CD4-positive, alpha-beta T cell (primary cell): Measurements from ENCODE around the gene ZGLP1. TPM values are rescaled to one million over a fixed set of nuclear protein-coding genes. Genes with fewer than 3 reads are reported as not detected.

Experiments used
- ATAC-seq: fragments of 200-7000 bp; cut with Tn5 transposase; one replicate; pipeline ENCODE4 v1.10.0; 2022; ENCODE audit warnings: mild to moderate bottlenecking; ENCODE audit not compliant: poor library complexity
- CTCF ChIA-PET: fragments of 350-600 bp; sonication (Branson Sonifier 250); formaldehyde crosslinking; loops from one replicate; lab custom pipeline; 2021; ENCODE audit warnings: antibody characterized with exemption, inconsistent platforms; lab: Charles Lee
- POLR2A ChIA-PET: fragments of 350-600 bp; sonication (Branson Sonifier 250); formaldehyde crosslinking; loops from one replicate; lab custom pipeline; 2021; ENCODE audit warnings: antibody characterized with exemption, inconsistent platforms; lab: Charles Lee
- DNase-seq, 14 experiments: peaks; one replicate each; pipeline ENCODE4 v3.0.0-alpha.2; 2013 to 2020; ENCODE audit warnings: mixed read lengths in 2 of 14
- H3K27ac ChIP-seq, 2 donors: one replicate each; pipeline versions ENCODE4 v1.5.1 to v1.7.0; 2013; ENCODE audit warnings: low read length in 2 of 2, low read depth in 1 of 2, mild to moderate bottlenecking in 1 of 2
- H3K27me3 ChIP-seq, 2 experiments: 1 replicate in 1 of 2; 2 replicates in 1 of 2; pipeline versions ENCODE4 v1.6.1 to v1.7.0; 2013; ENCODE audit warnings: low read length in 2 of 2, control low read depth in 1 of 2, mild to moderate bottlenecking in 1 of 2, moderate library complexity in 1 of 2; ENCODE audit not compliant: insufficient read depth in 2 of 2, control insufficient read depth in 1 of 2
- H3K36me3 ChIP-seq: one replicate; pipeline ENCODE4 v1.6.1; 2013; ENCODE audit warnings: low read length, control low read depth; ENCODE audit not compliant: insufficient read depth
- H3K4me1 ChIP-seq: one replicate; pipeline ENCODE4 v1.6.1; 2013; ENCODE audit warnings: low read length, control low read depth; ENCODE audit not compliant: insufficient read depth
- H3K4me3 ChIP-seq: one replicate; pipeline ENCODE4 v1.5.1; 2013; ENCODE audit warnings: mild to moderate bottlenecking, low read length, moderate library complexity
- H3K9me3 ChIP-seq, 2 experiments: 1 replicate in 1 of 2; 2 replicates in 1 of 2; pipeline versions ENCODE4 v1.6.1 to v1.7.0; 2013; ENCODE audit warnings: low read length in 2 of 2, mild to moderate bottlenecking in 2 of 2, control low read depth in 1 of 2, moderate library complexity in 1 of 2; ENCODE audit not compliant: control insufficient read depth in 1 of 2, insufficient read depth in 1 of 2
- H3K27ac Mint-ChIP-seq: one replicate; pipeline ENCODE4 v1.8.0; 2020; ENCODE audit warnings: mixed read lengths
- H3K27me3 Mint-ChIP-seq: one replicate; pipeline ENCODE4 v1.8.0; 2021; ENCODE audit warnings: mixed read lengths
- H3K36me3 Mint-ChIP-seq: one replicate; pipeline ENCODE4 v1.8.0; 2021; ENCODE audit warnings: low read depth, mixed read lengths
- H3K4me1 Mint-ChIP-seq: one replicate; pipeline ENCODE4 v1.8.0; 2021; ENCODE audit warnings: low read depth, mixed read lengths
- H3K4me3 Mint-ChIP-seq: one replicate; pipeline ENCODE4 v1.8.0; 2020; ENCODE audit warnings: mild to moderate bottlenecking, mixed read lengths
- H3K9me3 Mint-ChIP-seq: one replicate; pipeline ENCODE4 v1.8.0; 2020; ENCODE audit warnings: mixed read lengths
- intact Hi-C, 2 experiments: fragments of 100-400 bp; cut with DNase I in 1 of 2; cut with micrococcal nuclease in 1 of 2; formaldehyde crosslinking; loops; one replicate each; pipeline versions ENCODE4 v1.15.1 to v1.9.0; 2023 to 2025; cut with DNase I, micrococcal nuclease
- total RNA-seq, 174 experiments: library from RNA in 2 of 174; stranded (reverse) in 2 of 174; gene quantifications; one replicate each; pipeline ENCODE4 v1.2.3 and lab custom pipeline; 2021 to 2026
- TF ChIP-seq, protein P1 (sequence below): fragments of 200-600 bp; IDR thresholded peaks from one replicate; pipeline ENCODE4 v1.8.0; 2022; ENCODE audit warnings: antibody characterized with exemption, mild to moderate bottlenecking

Gene ZGLP1
- total RNA-seq, 2 experiments from 2014 or later = 1.6 to 2.6 TPM

DNA sequence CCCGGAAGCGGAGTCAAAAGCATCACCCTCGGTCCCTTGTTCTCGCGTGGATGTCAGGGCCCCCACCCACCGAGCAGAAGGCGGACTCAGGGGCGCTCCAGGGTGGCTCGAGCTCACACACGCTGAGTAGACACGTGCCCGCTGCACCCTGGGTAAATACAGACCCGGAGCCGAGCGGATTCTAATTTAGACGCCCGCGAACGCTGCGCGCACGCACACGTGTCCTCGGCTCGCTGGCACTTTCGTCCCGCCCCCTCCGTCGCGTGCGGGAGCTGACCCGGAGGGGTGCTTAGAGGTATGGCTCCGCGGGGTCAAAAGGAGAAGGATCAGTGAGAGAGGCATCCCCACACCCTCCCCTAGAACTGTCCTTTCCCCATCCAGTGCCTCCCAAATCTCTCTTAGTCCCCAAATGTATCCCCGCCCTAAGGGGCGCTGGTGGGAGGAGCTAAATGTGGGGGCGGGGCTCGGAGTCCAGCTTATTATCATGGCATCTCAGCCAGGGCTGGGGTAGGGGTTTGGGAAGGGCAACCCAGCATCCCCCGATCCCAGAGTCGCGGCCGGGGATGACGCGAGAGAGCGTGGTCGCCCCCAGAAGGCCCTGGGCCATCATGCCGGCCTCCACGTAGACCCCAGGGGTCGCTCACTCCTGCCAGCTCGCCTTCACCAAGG, 20.3 kb downstream of the ZGLP1 start:
- Mint-ChIP-seq H3K27ac (no peak overlapping the region), H3K9me3 (no peaks in the 10 kb centered on the region), H3K36me3 (peaks cover 22% of the 10 kb centered on the region), H3K27me3 (peaks cover 72% of the 10 kb centered on the region), H3K4me3 (peak overlapping the region; percentile 77), H3K4me1 (peaks cover 73% of the 10 kb centered on the region)
- Histone ChIP-seq H3K4me1 (peaks cover 86% of the 10 kb centered on the region), H3K9me3 (peaks cover 0 to 61% of the 10 kb centered on the region in 2 experiments), H3K27ac (no peak overlapping the region), H3K4me3 (peak overlapping the region; percentile 48), H3K36me3 (peaks cover 19% of the 10 kb centered on the region), H3K27me3 (peaks cover 71% of the 10 kb centered on the region in 2 experiments)
- POLR2A ChIA-PET = interaction anchor here (0.6 to 5.0 kb wide), 4 partner anchors 19 to 122 kb away, joined by 3 to 39 read pairs (median 4); partner anchors contain the start of gene ICAM1
- DNase-seq (peak in 12 of 14 experiments; percentile 37 to 87 (median 56)), ATAC-seq (peak; percentile 71)
- TF ChIP-seq, protein P1, sequence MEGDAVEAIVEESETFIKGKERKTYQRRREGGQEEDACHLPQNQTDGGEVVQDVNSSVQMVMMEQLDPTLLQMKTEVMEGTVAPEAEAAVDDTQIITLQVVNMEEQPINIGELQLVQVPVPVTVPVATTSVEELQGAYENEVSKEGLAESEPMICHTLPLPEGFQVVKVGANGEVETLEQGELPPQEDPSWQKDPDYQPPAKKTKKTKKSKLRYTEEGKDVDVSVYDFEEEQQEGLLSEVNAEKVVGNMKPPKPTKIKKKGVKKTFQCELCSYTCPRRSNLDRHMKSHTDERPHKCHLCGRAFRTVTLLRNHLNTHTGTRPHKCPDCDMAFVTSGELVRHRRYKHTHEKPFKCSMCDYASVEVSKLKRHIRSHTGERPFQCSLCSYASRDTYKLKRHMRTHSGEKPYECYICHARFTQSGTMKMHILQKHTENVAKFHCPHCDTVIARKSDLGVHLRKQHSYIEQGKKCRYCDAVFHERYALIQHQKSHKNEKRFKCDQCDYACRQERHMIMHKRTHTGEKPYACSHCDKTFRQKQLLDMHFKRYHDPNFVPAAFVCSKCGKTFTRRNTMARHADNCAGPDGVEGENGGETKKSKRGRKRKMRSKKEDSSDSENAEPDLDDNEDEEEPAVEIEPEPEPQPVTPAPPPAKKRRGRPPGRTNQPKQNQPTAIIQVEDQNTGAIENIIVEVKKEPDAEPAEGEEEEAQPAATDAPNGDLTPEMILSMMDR = no peak
- CTCF ChIA-PET = interaction anchor here (0.8 to 3.1 kb wide), 5 partner anchors 18 to 127 kb away, joined by 3 to 10 read pairs (median 6); partner anchors contain the start of gene ICAM1
- intact Hi-C loops = loop anchor here in 1 of 2 experiments (5.0 kb wide), 1 partner anchor 43 kb away; the partner anchor contains the start of gene RAVER1

DNA sequence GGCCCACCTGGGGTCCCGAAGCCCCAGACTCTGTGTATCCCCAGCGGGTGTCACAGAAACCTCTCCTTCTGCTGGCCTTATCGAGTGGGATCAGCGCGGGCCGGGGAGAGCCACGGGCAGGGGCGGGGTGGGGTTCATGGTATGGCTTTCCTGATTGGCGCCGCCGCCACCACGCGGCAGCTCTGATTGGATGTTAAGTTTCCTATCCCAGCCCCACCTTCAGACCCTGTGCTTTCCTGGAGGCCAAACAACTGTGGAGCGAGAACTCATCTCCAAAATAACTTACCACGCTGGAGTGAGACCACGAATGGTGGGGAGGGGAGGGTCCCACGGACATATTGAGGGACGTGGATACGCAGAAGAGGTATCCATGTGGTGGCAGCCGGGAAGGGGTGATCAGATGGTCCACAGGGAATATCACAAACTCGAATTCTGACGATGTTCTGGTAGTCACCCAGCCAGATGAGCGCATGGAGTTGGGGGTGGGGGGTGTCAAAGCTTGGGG, 20.9 kb downstream of the ZGLP1 start:
- Mint-ChIP-seq H3K4me1 (peaks cover 73% of the 10 kb centered on the region), H3K27me3 (peaks cover 66% of the 10 kb centered on the region), H3K4me3 (peak overlapping the region; percentile 77), H3K27ac (no peak overlapping the region), H3K9me3 (no peaks in the 10 kb centered on the region), H3K36me3 (peaks cover 22% of the 10 kb centered on the region)
- Histone ChIP-seq H3K4me1 (peaks cover 80% of the 10 kb centered on the region), H3K27me3 (peaks cover 65% of the 10 kb centered on the region in 2 experiments), H3K9me3 (peaks cover 0 to 55% of the 10 kb centered on the region in 2 experiments), H3K4me3 (peak overlapping the region; percentile 48), H3K36me3 (peaks cover 24% of the 10 kb centered on the region), H3K27ac (no peak overlapping the region)
- DNase-seq = peak in 4 of 14 experiments; percentile 45 to 54 (median 48)
- intact Hi-C loops = loop anchor here in 1 of 2 experiments (5.0 kb wide), 1 partner anchor 44 kb away; the partner anchor contains the start of gene RAVER1
- ChIA-PET POLR2A (interaction anchor here (1.1 to 5.0 kb wide), 3 partner anchors 18 to 100 kb away, joined by 3 to 39 read pairs (median 6); partner anchors contain the start of gene ICAM1), CTCF (interaction anchor here (1.7 to 3.1 kb wide), 3 partner anchors 18 to 128 kb away, joined by 6 to 10 read pairs (median 9); partner anchors contain the start of gene ICAM1)
- no peak for ATAC-seq
- TF ChIP-seq, protein P1 = no peak
